Neural crest cell (in vitro differentiated cells): ENCODE measurements around the gene INTS11. TPM values are rescaled to one million over a fixed set of nuclear protein-coding genes. Genes with fewer than 3 reads are reported as not detected.

ENCODE experiments used
- DNase-seq: peaks from one replicate; pipeline ENCODE4 v3.0.0; 2021; ENCODE audit warnings: low read depth, mixed read lengths, low spot score
- H3K27ac Mint-ChIP-seq: one replicate; pipeline ENCODE4 v1.8.0; 2021; ENCODE audit warnings: mild to moderate bottlenecking, mixed read lengths; ENCODE audit not compliant: unreplicated experiment
- H3K27me3 Mint-ChIP-seq: 2 replicates; pipeline ENCODE4 v1.8.0; 2021; ENCODE audit warnings: low read depth, mild to moderate bottlenecking, mixed read lengths
- H3K36me3 Mint-ChIP-seq: 2 replicates; pipeline ENCODE4 v1.8.0; 2021; ENCODE audit warnings: low read depth, mild to moderate bottlenecking, mixed read lengths
- H3K4me1 Mint-ChIP-seq: 2 replicates; pipeline ENCODE4 v1.8.0; 2021; ENCODE audit warnings: mixed read lengths
- H3K4me3 Mint-ChIP-seq: one replicate; pipeline ENCODE4 v1.8.0; 2021; ENCODE audit warnings: mild to moderate bottlenecking, mixed read lengths
- H3K9me3 Mint-ChIP-seq: 2 replicates; pipeline ENCODE4 v1.8.0; 2021; ENCODE audit warnings: mixed read lengths
- total RNA-seq: library from RNA; stranded (reverse); gene quantifications from 2 replicates; pipeline ENCODE4 v1.2.1, GENCODE V29; 2021
- TF ChIP-seq, protein P1 (sequence below): fragments of 200-600 bp; sonication (generic); conservative IDR thresholded peaks from 2 replicates; pipeline ENCODE4 v1.5.0; 2021; ENCODE audit warnings: antibody characterized with exemption, mild to moderate bottlenecking

INTS11 gene
- total RNA-seq, 1 donor from 2014 or later = 160 TPM

GRCh38 chr1:1359664-1360468 lies 35.4 kb upstream of the INTS11 start:
- Mint-ChIP-seq H3K36me3 (no peaks in the 10 kb centered on the region), H3K27ac (peak overlapping the region; percentile 57), H3K4me1 (peaks cover 37% of the 10 kb centered on the region), H3K9me3 (no peaks in the 10 kb centered on the region), H3K4me3 (peak overlapping the region; percentile 72), H3K27me3 (peaks cover 20% of the 10 kb centered on the region)
- TF ChIP-seq, protein P1, sequence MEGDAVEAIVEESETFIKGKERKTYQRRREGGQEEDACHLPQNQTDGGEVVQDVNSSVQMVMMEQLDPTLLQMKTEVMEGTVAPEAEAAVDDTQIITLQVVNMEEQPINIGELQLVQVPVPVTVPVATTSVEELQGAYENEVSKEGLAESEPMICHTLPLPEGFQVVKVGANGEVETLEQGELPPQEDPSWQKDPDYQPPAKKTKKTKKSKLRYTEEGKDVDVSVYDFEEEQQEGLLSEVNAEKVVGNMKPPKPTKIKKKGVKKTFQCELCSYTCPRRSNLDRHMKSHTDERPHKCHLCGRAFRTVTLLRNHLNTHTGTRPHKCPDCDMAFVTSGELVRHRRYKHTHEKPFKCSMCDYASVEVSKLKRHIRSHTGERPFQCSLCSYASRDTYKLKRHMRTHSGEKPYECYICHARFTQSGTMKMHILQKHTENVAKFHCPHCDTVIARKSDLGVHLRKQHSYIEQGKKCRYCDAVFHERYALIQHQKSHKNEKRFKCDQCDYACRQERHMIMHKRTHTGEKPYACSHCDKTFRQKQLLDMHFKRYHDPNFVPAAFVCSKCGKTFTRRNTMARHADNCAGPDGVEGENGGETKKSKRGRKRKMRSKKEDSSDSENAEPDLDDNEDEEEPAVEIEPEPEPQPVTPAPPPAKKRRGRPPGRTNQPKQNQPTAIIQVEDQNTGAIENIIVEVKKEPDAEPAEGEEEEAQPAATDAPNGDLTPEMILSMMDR = no peak
- no peak for DNase-seq

- no peaks in the 10 kb centered on the region for H3K36me3 Mint-ChIP-seq
- TF ChIP-seq, protein P1 = no peak
- no peak for DNase-seq
- H3K4me3 Mint-ChIP-seq = peak overlapping the region; percentile 72
- H3K9me3 Mint-ChIP-seq = no peaks in the 10 kb centered on the region
- H3K4me1 Mint-ChIP-seq = peaks cover 37% of the 10 kb centered on the region
- no peak overlapping the region for H3K27ac Mint-ChIP-seq
- peaks cover 25% of the 10 kb centered on the region for H3K27me3 Mint-ChIP-seq
Observed at GRCh38 chr1:1359308-1359663, 34.8 kb upstream of the INTS11 start.

DNA sequence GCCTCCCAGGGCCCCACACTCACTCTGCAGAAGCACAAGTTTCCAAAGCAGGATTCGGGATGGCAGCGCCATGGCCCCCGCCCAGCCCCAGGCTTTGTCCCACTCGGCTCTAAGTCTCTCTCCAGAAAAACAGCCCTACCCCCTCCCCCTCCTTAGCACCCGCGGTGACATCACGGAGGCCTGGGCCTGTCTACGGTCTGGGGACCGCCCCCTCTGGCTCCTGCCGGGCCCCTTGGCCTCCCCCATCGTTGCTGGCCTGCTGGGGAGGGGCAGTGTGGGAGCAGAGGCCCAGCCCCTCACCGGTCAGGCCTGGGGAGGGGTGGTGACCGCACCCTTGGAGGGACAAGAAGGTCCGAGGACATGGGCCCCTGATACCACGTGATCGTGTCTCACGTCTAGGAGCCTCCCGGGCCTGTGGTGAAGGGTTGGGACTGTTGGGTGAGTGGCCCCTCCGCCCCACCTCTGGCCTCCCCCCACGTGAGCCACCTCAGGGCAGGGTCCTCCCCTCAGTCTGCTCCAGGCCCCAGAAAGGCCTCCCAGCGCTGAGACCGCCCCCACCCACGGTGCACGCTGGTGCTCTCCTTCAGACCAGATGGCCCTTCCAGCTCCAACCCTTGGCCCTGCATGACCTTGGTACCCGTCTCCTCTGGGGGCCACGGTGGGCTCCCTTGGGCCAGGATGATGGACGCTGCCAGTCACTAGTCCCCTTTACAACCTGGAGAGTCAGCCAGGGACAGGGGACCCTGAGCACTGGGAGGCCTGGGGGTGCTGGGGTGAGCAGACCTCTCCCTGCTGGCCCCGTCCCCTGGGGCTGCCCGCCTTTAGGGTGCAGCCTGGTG lies 34.2 kb upstream of the INTS11 start, which contains the start of gene MXRA8:
MXRA8 (minus strand) TSS at position 123 of the 839 bp plus-strand sequence; CDS start at position 72, 51 bp downstream.
- TF ChIP-seq, protein P1 = no peak
- Mint-ChIP-seq H3K36me3 (no peaks in the 10 kb centered on the region), H3K4me3 (peak within 1 kb of the TSS; percentile 78), H3K27me3 (peaks cover 31% of the 10 kb centered on the region), H3K4me1 (peaks cover 37% of the 10 kb centered on the region), H3K9me3 (no peaks in the 10 kb centered on the region), H3K27ac (peak within 1 kb of the TSS; percentile 50)
- no peak for DNase-seq

DNA sequence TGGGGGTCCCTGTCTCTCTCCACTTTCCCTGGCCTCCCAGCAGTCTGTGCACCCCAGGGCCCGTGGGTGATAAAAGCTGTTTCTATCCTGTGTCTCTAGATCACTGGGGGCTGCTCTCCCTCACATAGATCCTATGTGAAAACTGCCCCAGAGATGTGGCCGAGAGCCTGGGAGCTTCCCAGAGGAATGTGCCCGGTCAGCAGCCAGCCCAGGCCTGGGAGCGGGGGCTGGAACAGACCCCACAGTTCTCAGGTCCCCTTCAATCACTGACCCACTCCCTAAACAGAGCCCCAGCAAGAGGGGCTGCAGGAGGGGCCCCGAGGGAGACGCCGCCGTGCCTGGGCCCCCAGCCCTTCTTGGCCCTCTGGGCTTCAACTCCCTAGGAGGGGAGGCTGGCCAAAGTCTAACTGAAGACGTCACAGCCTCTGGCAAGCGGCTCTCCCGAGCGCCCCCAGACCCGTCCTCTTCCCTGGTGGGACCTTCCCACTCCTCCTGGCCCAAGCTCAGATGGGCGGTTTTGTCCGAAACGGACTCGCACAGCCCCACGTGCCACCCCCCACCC lies 33.5 kb upstream of the INTS11 start:
- TF ChIP-seq, protein P1 = no peak
- peak overlapping the region; percentile 78 for H3K4me3 Mint-ChIP-seq
- H3K36me3 Mint-ChIP-seq = no peaks in the 10 kb centered on the region
- H3K9me3 Mint-ChIP-seq = no peaks in the 10 kb centered on the region
- DNase-seq = no peak
- H3K27me3 Mint-ChIP-seq = peaks cover 38% of the 10 kb centered on the region
- peak overlapping the region; percentile 50 for H3K27ac Mint-ChIP-seq
- peaks cover 37% of the 10 kb centered on the region for H3K4me1 Mint-ChIP-seq

DNA sequence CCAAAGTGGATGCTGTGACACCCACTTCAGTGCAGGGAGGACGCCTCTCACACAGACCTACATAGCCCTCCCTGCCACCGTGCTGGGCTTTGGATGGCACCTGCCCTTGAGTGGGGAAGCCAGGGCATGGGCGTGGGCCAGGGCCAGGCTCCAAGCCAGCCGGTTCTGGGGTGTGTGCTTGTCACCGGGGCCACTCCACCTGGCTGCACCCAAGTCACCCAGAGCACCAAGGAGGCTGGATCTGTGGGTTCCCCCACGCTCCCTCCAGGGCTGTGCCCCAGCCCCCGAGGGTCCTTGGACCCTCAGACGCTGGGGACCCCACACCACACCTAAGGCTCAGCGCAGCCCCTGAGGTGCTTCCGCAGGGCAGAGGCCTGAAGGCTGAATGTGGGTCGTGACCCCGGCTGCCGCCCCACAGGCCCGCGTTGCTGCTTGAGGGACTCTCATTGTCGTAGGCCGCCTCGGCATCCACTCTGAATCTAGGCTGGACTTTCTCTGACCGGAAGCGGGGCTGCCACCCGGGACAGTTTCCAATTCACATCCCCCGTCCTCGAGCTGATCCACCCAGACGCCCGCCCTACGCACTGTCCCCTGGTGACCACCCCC lies 32.4 kb upstream of the INTS11 start:
- no peak overlapping the region for H3K27ac Mint-ChIP-seq
- H3K36me3 Mint-ChIP-seq = no peaks in the 10 kb centered on the region
- no peaks in the 10 kb centered on the region for H3K9me3 Mint-ChIP-seq
- H3K4me3 Mint-ChIP-seq = peak overlapping the region; percentile 78
- DNase-seq = no peak
- peaks cover 40% of the 10 kb centered on the region for H3K4me1 Mint-ChIP-seq
- H3K27me3 Mint-ChIP-seq = peaks cover 45% of the 10 kb centered on the region
- TF ChIP-seq, protein P1 = no peak
